Breast epithelium (tissue), 3 donors: Measurements from ENCODE around the gene FOXA3.

ENCODE experiments used
- CTCF ChIP-seq, 3 donors: fragments of 450-650 bp; IDR thresholded peaks; one replicate each; pipeline ENCODE4 v1.5.1; 2016 to 2017; ENCODE audit warnings: antibody characterized with exemption in 3 of 3, mild to moderate bottlenecking in 3 of 3, moderate library complexity in 3 of 3
- POLR2A ChIP-seq: fragments of 450-650 bp; IDR thresholded peaks from one replicate; pipeline ENCODE4 v1.6.1; 2016; ENCODE audit warnings: antibody characterized with exemption, mild to moderate bottlenecking, moderate library complexity

GRCh38 chr19:45821103-45821521, 43.0 kb upstream of the FOXA3 start:
- no peak for TF ChIP-seq CTCF (IDR thresholded peaks at IDR 0.05)
- TF ChIP-seq POLR2A = no peak
